ENCODE results near the gene KIF1A.

KIF1A gene

DNA sequence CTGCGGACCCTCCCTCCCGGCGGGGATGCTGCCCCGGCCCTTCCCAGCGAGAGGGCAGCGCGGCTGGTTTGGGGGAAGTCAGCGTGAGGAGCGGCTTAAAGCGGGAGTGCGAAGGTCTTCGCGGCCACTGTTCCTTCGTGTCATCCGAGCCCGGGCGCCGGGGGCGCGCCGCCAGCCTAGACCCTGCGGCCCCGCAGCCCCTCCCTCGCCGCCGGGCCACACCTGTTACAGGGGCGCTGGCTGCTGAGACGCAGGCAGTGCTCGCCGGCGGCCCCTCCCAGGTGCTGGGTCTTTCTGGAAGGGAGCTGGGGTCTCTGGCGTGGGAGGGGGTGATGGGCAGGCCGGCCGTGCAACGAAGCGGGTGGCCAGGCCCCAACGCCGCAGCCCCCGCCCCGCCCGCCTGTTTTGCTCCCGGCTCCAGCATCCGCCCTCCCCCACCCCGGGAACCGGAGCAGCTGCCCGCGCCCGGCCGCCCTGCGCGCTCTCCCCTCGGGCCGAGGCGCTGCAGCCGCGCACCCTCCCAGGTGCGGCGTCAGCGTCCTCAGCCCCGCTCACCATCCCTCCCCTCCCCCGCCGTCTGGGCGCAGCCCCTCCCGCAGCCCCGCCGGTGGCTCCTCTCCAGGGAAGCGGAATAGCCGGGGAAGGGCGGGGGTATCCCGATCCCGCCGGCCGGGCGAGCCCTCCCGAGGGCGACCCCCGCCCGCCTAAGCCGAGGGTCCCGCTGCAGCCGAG lies 727 bp downstream of the KIF1A start:
- FAIRE-seq = no peak

DNA sequence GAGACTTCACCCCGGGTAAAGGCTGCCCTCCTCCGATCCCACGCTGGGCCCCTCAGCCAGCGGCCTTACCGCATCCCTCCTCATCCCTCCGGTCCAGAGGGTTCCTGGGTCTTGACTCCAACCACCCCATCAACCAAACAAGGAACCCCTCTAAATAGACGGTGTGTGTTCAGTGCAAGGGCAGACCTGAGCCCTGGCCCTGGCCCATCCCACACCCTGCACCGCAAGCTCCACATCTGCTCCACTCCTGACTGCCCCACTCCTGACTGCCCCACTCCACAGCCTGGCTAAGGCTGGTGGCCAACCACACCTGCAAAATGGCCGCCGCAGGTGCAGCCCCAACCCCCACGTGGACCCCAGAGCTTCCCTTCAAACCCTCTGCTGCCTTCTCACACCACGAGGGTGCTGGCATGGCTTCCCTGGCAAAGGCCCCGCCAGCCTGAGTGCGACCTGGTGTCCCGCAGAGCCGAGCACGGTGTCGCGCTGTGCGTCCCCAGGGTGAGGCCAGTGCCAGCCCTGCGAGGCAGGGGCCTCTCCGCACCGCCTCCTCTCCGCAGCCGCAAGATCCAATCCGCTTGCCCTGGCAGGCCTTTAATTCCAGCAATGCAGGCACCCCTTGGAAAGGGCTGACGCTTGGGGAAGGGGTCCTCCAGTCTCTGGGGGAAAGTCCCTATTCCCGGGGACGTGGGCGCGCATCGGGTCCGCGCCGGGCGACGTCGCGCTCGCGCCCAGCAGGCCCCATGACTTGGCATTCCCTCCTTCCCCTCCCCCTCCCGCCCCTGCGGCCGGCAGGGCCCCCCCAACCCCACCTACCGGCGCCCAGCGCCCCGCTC lies 1.5 kb downstream of the KIF1A start:
- FAIRE-seq = no peak

DNA sequence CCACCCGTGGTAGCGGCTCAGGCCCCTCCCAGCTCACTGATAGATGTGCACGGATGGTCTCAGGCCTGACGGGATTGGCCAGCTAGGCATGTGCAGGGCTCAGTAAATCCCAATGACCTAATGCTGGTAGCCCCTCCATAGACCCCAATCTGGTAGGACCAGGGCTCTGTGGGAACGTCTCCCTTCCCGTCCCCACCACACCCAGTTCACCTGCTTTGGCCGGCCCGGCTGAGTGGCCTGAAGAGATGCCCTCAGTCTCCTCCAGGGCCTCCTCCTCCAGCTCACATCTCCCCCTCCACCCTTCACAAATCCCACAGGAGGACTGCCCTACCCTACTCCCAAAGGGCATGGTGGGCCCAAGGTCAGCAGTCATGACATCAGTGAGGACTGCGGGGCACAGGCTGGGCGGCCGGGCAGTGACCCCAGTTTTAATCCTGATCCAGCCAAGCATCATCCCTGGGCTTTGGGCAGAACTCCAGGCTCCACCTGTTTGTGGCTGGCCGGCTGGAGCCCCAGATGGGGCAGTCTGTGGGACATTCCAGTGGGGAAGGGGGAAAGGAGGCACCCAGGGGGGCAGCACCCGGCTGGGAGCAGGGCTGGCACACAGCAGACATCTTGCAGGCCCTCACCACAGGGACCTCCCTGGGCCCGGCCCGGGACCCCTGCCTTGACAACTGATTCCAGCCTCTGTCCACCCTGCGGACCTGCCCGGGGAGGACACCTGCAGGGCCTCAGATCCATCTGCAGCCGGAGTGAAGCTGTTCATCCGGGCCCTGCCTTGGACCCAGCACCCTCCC lies 2.3 kb downstream of the KIF1A start:
- no peak for FAIRE-seq

DNA sequence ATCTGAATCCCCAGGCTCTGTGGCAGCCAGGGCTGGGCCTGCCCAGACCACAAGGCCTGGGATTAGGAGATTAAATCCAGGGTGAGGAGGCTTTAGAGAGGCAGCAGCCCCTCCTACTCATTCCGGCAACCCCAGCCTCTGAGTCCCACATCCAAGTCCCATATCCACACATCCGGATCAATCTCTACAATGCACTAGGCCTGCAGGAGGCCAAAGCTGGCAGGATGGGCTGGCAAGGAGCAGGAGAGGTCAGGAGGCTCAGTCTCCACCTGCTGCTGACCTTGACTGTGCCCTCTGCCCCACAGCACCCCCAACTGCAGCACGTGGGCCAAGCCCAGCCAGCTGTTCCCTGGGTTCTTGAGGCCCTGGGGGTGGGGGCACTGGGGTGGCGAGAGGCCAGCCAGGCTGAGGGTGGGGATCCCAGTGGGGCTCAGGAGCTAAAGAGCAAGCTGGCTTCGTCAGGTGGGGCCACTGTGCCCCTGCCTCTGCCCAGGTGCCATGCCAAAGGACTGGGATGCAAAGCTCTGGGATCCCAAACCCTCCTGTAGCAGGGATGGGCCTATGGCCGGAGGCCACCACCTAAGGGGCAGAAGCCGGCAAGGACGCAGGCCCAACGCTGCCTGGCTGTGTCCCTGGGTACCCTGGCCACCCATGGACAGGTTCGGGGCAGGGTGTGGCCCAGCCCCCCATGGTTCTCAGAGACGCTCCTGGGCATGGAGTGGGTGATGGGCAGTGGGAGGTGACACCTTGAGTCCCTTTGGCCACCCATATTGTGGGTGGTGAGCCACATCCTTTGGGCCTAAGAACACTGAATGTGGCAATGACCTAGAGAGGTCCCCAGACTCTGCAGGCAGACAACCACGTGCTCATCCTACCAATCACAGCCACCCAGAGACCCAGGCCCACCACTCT lies 3.2 kb downstream of the KIF1A start:
- no peak for FAIRE-seq

DNA sequence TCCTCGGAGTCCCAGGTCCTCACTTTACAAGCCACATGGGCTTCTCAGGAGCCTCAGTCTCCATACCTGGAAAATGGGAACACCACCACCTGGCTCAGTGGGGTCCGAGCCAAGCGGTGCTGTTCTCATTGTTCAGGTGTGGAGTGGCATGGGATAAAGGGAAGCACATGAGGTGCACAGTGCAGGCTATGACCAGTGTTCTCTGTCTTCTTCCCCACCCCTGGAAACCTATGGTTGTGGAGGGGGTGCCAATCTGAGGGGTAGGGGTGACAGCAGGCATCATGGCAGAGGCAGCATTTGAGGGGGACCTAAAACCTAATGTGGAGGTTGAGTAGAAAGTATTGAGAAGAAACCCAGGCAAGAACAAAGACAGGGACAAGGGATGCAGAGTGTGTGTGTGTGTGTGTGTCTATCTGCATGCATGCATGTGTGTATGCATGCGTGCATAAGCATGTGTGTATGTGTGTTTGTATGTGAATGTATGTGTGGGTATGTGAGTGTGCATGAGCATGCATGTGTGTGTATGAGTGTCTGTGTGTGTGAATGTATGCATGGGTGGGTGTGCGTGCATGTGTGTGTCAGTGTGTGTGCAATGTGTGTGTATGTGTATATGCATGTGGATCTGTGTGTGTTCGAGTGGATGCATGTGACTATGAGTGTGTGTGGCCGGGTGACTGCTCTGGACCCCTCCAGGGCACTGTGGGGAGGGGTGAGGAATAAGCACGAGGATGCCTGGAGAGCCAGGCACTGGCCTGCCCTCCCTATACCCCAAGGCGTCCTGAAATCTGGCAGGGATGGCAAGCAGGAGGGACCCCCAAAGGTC lies 4.0 kb downstream of the KIF1A start:
- FAIRE-seq = no peak

DNA sequence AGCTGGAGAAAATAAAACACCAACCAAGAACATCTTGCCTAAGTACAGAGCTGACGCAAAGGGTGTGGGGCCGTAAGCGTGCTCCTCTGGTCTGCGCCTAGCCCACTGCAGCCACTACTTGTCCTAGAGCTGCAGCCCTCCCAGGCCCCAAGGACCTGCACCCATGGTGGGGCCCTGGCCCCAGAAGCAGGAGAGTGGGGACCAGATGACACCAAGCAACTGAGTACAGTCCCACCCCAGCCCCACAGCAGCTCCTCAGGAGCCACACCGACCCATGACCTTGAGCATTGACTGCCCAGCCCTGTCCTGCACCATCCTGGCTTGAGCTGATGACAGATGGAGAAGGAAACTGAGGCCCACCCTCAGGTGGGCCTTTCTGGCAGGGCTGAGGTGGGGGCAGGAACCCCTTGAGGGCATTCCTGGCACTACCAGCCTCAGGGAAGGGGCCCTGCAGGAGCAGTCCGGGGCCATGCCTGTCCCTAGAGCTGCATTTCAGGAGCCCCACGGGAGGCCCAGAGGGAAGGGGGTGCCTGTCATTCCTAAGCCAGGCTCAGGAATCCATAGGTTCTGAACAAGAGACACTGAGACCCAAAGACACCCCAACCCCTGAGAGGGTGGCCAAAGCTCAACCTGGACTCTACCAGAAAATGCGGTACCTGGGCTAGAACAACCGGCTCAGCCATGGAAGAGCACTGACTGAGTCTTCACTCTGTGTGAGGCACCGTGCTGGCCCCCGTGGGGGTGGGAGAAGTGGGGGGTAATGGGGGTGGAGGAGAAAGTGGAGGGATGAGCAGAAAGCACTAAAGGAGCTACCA lies 4.9 kb downstream of the KIF1A start:
- FAIRE-seq = no peak

DNA sequence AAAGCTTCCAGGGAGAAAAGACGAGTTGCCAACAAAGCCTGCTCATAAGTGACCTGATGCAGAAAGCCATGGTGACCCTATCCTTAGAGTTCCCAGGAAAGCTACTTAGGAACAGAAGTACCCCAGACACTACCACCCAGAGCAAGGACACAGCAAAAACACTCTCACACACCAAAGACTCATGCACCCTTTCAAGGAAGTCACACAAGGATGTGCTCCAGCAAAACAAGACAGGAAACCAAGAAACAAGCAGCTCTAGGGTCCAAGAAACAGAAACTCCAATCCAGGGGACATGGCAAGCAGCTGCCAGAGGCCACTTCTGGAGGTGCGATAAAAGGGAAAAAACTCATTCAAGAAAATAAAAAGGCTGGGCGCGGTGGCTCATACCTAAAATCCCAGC lies 5.7 kb downstream of the KIF1A start:
- no peak for FAIRE-seq

DNA sequence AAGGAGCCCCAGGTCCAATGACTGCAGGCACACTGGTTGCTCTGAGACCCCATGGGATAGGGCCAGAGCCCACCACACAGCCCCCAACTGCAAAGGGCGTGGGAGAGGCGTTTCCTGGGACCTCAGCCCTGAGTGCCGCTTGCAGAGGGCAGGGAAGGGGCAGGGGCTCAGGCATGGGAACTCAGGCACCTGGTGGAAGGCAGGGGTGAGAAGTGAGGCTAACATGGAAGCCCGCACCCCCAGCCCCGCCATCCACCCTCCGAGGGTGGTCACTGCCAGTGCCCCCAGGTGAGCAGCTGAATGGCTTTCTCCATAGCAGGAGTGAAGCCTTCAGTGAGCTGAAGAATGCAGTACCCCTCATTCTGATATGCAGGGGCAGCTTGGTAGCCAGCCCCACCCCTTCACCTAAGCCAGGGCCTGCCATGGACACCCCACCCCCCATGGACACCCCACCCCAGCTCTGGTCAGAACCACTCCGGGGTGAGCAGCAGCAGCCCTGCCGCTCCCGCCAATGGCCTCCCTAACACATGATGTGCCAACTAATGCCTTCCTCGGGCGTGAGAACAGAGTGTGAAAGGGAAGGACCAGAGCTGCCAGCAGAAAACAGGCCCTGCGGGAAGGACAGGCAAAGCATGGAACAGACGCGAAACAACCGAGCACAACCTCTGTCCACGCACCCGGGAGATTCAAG lies 6.6 kb downstream of the KIF1A start:
- FAIRE-seq = no peak

DNA sequence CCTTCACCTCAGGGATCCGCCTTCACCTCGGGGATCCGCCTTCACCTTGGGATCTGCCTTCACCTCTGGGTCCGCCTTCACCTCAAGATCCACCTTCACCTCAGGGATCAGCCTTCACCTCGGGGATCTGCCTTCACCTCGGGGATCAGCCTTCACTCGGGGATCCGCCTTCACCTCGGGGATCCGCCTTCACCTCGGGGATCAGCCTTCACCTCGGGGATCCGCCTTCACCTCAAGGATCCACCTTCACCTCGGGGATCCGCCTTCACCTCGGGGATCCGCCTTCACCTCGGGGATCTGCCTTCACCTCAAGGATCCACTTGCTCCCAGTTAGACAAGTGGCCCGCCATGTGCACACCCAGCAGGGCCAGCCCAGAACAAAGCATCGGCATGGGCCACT lies 7.3 kb downstream of the KIF1A start:
- FAIRE-seq = no peak

DNA sequence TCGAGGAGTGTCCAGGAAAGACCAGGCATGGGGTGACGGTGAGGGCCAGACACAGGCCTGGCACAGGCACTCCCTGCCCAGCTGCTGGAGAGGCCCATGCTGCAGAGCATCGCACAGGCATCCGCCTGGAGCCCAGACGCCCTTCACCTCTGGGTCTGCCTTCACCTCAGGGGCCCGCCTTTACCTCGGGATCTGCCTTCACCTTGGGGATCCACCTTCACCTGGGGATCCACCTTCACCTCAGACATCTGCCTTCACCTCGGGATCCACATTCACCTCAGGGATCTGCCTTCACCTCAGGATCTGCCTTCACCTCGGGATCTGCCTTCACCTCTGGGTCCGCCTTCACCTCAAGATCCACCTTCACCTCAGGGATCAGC lies 7.7 kb downstream of the KIF1A start:
- no peak for FAIRE-seq

DNA sequence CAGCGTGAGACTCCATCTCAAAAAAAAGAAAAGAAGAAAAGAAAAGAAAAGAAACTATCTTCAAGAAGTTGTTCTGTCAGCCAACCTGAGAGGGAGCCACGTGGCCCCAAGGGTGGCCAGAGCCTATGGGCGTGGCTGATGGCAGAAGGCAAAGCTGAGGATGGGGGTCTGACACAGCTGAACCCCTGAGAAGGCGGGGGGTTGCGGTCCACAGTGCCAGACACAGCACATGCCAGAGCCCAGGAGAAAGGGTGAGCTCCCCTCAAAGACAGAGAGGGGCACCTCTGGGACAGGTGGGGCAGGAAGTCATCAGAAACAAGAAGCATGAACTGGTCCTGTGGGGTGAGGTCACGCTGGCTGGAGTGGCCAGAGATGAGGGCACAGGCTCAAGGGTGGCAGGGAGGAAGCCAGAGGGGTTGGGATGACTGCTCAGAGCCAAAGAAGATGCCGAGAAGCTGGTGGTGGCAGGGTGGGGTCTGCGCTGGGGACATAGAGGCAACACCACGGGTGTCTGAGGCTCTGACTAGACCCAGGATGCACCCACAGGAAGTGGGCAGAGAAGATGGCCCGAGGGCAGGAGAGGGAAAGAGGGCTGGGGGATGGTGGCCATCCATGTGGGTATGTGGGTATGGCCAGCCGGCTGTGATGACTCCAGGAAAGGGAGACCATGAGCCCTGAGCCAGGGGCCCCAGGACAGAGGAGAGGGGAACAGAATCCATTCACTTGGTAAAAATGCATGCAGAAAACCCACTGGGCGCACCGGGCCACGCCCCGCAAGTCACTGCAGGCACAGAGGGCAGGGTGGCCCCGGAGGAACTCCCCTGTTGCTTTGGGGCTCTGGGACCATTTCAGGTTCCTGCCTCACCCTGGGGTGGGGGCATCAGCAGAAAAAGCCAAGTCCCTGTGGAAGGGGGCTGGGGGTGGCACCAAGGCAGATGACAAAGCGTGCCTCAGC lies 8.4 kb downstream of the KIF1A start:
- FAIRE-seq = no peak

DNA sequence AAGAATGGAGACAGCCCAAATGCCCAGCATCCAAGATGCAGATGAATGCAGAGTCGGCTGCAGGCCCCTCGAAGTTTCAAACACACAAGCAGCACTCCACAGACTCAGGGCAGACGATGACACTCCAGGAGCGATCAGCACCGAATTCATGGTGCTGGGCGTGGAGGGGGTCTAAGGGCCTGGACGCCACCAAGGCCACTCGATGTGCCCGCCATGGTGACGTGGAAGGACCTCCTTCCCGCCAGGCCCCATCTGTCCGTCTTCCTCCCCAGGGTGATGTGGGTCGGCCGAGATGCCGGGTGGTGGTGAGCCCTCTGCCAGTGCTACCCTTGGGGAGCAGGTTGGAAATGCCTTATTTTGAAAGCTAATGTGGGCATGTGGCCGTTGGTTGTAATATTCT lies 9.4 kb downstream of the KIF1A start:
- FAIRE-seq = no peak

DNA sequence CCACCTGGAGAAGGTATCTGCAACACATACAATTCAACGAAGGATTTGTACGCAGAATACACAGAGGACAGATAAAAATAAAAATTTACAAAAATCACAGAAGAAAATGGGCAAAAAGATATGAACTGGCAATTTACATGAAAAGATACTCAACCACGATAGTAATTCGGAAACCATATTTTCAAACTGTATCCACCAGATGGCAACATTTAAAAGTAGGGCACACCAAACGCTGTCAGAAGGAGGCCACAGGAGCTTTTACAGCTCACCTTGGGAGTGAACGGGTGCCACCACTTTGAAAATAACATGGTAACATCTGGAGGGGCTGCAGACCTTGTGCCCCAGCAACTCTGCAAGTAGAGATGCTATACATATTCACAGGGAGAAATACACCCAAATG lies 9.8 kb downstream of the KIF1A start:
- FAIRE-seq = no peak

DNA sequence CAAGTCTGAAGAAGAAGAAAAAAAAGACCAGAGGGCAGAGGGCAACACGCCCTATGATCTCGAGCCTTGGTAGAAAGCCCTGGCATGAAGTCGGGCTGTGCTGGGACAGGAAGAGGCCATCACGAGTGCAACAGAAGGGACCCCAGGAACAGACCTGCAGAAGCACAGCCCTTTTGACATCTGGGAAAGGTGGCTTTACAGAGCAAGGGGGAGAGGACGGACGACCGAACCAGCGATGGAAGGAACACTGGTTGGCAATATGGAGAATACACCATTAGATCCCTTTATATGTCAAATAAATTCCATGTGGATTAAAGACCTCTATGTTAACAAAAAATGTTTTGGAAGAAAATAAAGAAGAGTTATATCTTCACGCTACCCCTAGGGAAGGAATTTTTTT lies 10.7 kb downstream of the KIF1A start:
- FAIRE-seq = no peak

DNA sequence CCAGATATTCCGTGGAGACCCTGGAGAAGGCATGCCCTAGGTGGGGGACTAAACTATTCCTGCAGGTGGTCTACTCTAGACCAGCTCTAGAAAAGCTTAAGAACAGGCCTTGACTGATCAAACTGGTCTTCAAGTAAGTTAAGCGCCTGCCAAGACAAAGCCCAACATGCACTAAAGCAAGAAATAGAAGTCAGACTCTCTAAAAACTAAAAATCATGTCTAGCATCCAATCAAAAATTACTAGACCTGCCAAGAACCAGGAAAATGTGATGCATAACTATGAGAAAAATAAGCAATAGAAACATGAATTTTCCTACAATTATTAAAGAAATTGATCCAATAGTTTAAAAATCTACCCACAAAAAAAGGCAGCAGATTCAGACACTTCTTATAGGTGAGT lies 13.6 kb downstream of the KIF1A start:
- no peak for FAIRE-seq

DNA sequence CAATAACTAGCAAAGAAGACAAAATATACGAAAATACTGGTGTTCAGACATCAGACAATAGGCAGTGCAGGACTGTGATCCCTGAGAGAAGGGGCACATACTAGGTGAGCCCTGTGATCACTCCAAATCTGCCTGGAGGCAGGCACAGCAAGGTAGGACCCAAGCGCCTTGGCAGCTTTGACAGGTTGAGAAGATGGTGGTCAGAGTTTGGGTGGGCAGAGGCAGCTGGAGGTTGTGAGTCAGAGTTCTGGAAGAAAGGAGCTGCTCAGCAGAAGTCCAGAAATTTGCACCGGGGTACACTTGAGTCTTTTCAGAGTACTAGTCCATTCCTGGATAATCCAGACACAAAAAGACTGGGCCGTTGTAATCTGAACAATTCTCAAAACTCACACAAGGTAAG lies 14.0 kb downstream of the KIF1A start:
- FAIRE-seq = no peak

DNA sequence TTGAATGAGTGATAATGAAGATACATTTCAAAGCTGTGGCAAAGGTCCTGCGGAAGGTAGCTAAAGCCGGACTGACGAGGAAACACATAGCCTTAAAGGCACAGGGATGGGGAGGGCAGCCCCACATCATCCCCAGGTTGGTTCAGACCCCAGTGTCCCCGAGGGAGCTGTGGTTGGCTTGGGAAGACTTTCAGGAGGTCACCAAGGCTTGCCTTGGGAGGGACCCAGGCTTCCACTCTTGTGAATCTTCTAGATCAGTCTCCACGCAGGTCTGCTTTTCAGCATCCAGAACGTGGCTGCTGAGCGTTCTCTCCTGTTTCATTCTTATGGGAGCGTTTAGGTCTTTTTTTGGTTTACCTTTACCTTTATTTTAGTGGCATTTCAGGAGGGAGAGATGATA lies 16.8 kb downstream of the KIF1A start:
- FAIRE-seq = no peak

DNA sequence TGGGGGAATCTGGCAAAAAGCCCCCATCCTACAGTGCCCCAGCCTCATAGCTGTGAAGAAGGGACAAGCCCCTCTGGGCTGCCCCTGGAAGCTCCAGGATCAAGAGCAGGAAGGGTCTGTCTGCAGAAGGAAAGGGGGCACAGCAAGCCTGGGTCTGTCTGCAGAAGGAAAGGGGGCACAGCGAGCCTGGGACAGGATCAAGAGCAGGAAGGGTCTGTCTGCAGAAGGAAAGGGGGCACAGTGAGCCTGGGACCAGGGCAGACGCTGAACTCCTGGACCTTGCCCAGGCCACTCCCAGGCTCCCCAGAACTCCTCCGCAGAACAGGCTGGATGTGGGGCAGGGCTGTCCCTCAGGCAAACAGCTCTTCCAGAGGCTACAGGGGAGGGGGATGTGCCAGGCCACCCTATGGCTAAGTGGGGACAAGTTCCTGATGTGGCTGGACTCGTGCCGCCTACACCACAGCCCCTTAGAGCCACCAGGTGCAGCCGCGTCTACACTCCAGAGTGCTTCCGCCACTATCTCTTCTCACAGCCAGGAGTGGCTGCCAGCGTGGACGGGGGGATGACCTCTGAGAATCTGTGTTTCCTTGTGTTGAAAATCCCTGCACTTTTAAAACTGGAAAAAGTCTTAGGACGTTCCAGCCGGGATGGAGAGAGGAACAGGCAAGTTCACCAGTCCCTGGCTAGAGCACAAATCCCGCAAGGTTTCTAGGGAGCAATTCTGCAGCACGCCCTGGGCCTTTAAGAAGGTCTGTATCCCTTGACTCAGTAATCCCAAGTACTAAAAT lies 20.8 kb downstream of the KIF1A start:
- FAIRE-seq = no peak
